AG04450 (cell line): Measurements from ENCODE around the gene SOAT1. TPM values are rescaled to one million over a fixed set of nuclear protein-coding genes. Genes with fewer than 3 reads are reported as not detected.

Experiments used
- CTCF ChIA-PET: fragments of 300-600, 350-600 bp; formaldehyde crosslinking; extraction: SDS; loops from one replicate; lab custom pipeline; 2022; ENCODE audit warnings: antibody characterized with exemption, inconsistent platforms; lab: Charles Lee
- POLR2A ChIA-PET: fragments of 350-600 bp; formaldehyde crosslinking; extraction: SDS; loops from one replicate; lab custom pipeline; 2021; ENCODE audit warnings: antibody characterized with exemption, inconsistent platforms; lab: Yijun Ruan, JAX
- DNase-seq: peaks from one replicate; pipeline ENCODE4 v3.0.0-alpha.2; 2011; ENCODE audit warnings: low read depth, low spot score
- H3K27ac ChIP-seq: one replicate; pipeline ENCODE4 v1.5.1; 2012; ENCODE audit warnings: low read depth, low read length, control low read depth
- H3K27me3 ChIP-seq: one replicate; pipeline ENCODE4 v1.6.0; 2012; ENCODE audit warnings: low read length; ENCODE audit not compliant: control insufficient read depth, insufficient read depth
- H3K4me3 ChIP-seq: 2 replicates; pipeline ENCODE4 v1.5.1; 2011; ENCODE audit warnings: mild to moderate bottlenecking, low read depth, low read length, control low read depth
- H3K9me3 ChIP-seq: 2 replicates; pipeline ENCODE4 v1.5.1; 2012; ENCODE audit warnings: low read length; ENCODE audit not compliant: control insufficient read depth, insufficient read depth
- CTCF ChIP-seq: IDR thresholded peaks from 2 replicates; pipeline ENCODE4 v1.5.1; 2011; ENCODE audit warnings: low read depth, low read length, control low read depth, inconsistent platforms
- polyA plus RNA-seq: library from polyadenylated mRNA; depleted of rRNA; stranded (reverse); fragments of >200 nt; gene quantifications from 2 replicates; pipeline ENCODE4 v1.2.3, GENCODE V29; 2011

The SOAT1 gene
- polyA plus RNA-seq, 1 experiment = 54.2 TPM

- no peaks in the 10 kb centered on the region for H3K27me3 ChIP-seq
- TF ChIP-seq CTCF = no peak
- no peak overlapping the region for H3K4me3 ChIP-seq
- ChIA-PET CTCF (interaction anchor here (0.8 to 1.1 kb wide), 3 partner anchors 91 to 200 kb away, joined by 3 to 13 read pairs (median 7); no protein-coding TSS in a partner anchor), POLR2A (no interaction called here)
- DNase-seq = no peak
- peaks cover 5% of the 10 kb centered on the region for H3K9me3 ChIP-seq
- no peak overlapping the region for H3K27ac ChIP-seq
These were observed 14.7 kb upstream of the SOAT1 start for GRCh38 chr1:179278920-179279319.

DNA sequence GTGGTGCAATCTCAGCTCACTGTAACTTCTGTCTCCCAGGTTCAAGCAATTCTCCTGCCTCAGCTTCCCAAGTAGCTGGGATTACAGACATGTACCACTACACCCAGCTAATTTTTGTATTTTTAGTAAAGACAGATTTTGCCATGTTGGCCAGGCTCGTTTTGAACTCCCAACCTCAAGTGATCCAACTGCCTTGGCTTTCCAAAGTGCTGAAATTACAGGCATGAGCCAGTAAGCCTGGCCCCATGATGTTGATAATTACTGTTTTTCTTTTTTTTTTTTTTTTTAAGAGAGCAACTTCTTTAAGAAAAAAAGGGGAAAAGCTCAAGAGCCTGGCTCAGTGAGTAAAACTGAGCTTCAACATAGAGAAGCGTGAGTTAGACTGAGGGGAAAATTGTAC lies 9.6 kb upstream of the SOAT1 start:
- ChIA-PET POLR2A (no interaction called here), CTCF (interaction anchor here (0.7 to 1.6 kb wide), 4 partner anchors 32 to 423 kb away, joined by 3 to 5 read pairs (median 4); no protein-coding TSS in a partner anchor)
- no peaks in the 10 kb centered on the region for H3K27me3 ChIP-seq
- no peak overlapping the region for H3K27ac ChIP-seq
- DNase-seq = no peak
- TF ChIP-seq CTCF = no peak
- peaks cover 4% of the 10 kb centered on the region for H3K9me3 ChIP-seq
- H3K4me3 ChIP-seq = no peak overlapping the region

GRCh38 chr1:179287946-179288345 lies 5.7 kb upstream of the SOAT1 start:
- no peak for DNase-seq
- POLR2A ChIA-PET = no interaction called here
- CTCF ChIA-PET = no interaction called here

DNA sequence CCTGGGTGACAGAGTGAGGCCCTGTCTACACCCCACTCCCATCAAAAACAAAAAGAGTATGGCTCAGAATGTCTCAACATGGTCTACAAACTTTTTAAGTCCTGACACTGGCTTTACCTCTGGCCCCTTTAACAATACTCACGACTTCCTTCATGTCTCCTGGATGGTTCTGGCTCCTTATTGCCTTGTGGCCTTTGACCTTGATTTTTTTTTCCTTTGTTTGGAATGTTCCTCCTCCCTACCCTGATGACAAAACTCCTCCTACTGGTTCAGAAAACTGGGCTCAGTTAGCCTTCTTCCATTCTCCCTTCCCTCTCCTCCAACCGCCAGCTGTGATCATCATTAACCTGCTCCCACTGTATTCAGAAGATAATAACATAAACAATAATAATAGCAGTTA lies 4.6 kb upstream of the SOAT1 start:
- ChIA-PET CTCF (no interaction called here), POLR2A (no interaction called here)
- TF ChIP-seq CTCF = no peak
- Histone ChIP-seq H3K27me3 (no peaks in the 10 kb centered on the region), H3K4me3 (no peak overlapping the region), H3K27ac (no peak overlapping the region), H3K9me3 (no peaks in the 10 kb centered on the region; the same call in 1 of the 2 replicates)
- no peak for DNase-seq

More at GRCh38 chr1:179287946-179288345, 5.7 kb upstream of the SOAT1 start:
- no peak overlapping the region for H3K4me3 ChIP-seq
- no peaks in the 10 kb centered on the region for H3K27me3 ChIP-seq
- H3K9me3 ChIP-seq = no peaks in the 10 kb centered on the region
- no peak overlapping the region for H3K27ac ChIP-seq
- TF ChIP-seq CTCF = no peak

- ChIA-PET POLR2A (interaction anchor here (0.7 to 2.0 kb wide), 5 partner anchors 10 to 212 kb away, joined by 3 to 8 read pairs (median 5); partner anchors contain the start of gene AXDND1), CTCF (interaction anchor here (0.7 to 1.9 kb wide), 5 partner anchors 44 to 520 kb away, joined by 3 to 10 read pairs (median 5); no protein-coding TSS in a partner anchor)
- no peak for DNase-seq
- Histone ChIP-seq H3K27me3 (no peaks in the 10 kb centered on the region), H3K4me3 (peak overlapping the region; percentile 90), H3K27ac (peak overlapping the region; percentile 65), H3K9me3 (no peaks in the 10 kb centered on the region; the same call in 1 of the 2 replicates)
- no peak for TF ChIP-seq CTCF
These were observed 1.7 kb downstream of the SOAT1 start for GRCh38 chr1:179295164-179295755.
